ENCODE data around the gene NAA15.
"Not testable (repeated sequence)": the region's sequence is repeated elsewhere in the genome, so short reads cannot be mapped to it uniquely, and the experiment has no call there.

The NAA15 gene

GRCh38 chr4:139295942-139296299 lies 5.4 kb upstream of the NAA15 start:
- in situ Hi-C loops (cut with MboI; ENCODE audit: low sequenced_read_pairs): no loop called here

DNA sequence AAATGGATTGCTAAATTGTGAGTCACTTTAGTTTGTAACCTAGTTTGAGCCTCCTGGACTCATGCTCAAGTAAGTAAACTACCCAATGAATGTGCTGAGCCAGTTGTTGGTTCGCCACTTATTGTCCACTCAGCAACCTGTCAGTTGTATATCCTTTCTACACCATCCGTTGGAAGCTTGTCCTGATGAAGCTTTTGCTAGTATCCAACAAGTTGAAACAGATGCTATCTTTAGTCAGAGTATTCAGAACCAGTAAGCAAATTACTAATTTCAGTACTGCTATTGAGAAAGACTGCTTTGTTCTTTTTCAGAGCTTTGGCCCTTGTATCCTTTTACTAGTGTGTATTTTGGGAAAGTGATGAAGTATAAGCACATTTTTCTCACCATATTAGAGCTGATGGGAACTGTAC lies 4.3 kb upstream of the NAA15 start:
- in situ Hi-C loops (cut with MboI; ENCODE audit: low sequenced_read_pairs): no loop called here

GRCh38 chr4:139299536-139299935 lies 1.8 kb upstream of the NAA15 start:
- in situ Hi-C loops (cut with MboI; ENCODE audit: low sequenced_read_pairs): no loop called here

GRCh38 chr4:139300431-139301112 lies 733 bp upstream of the NAA15 start:
- in situ Hi-C loops (cut with MboI; ENCODE audit: low sequenced_read_pairs): no loop called here

- in situ Hi-C loops (cut with MboI; ENCODE audit: low sequenced_read_pairs): no loop called here
These were observed 711 bp downstream of the NAA15 start, which contains the start of gene NDUFC1 for GRCh38 chr4:139301821-139302611. NDUFC1 (minus strand) TSS chr4:139302477; CDS start chr4:139295798, 6,679 bp downstream.

DNA sequence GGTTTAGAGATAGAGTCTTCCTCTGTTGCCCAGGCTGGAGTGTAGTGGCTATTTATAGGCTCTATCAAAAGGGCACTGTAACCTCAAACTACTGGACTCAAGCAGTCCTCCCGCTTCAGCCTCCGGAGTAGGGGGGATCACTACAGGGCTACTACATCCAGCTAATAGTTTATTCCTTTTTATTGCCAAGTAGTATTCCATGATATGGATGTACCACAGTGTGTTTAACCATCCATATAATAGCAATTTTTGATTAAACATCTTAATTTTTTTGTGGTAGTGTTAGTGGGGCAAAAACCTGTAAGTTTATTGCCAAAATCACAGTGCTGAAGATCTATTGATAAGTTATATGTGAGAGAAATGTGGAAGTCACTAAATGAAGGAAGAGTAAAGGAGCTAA lies 3.6 kb downstream of the NAA15 start:
- in situ Hi-C loops (cut with MboI; ENCODE audit: low sequenced_read_pairs): no loop called here

DNA sequence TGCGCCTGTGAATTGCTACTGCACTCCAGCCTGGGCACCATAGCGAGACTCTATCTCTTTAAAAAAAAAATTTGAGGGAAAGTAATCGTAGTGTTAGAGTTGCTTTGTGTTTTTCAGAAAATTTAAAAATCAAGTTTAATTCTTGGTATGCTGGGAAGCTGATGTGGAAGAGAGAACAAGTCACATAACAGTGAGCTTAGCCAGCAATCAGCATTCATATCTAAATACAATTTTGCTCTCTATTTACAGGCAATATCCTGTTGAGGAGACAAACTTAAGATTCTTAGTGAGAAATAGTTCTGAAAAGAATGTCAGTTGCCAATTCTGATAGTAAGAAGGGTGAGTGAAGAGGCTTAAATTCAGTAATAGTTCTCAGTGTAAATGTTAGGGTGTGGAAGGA lies 10.6 kb downstream of the NAA15 start:
- in situ Hi-C loops (cut with MboI; ENCODE audit: low sequenced_read_pairs): no loop called here

- in situ Hi-C loops (cut with MboI; ENCODE audit: low sequenced_read_pairs): no loop called here
These were observed 11.4 kb downstream of the NAA15 start for GRCh38 chr4:139312552-139313332.

DNA sequence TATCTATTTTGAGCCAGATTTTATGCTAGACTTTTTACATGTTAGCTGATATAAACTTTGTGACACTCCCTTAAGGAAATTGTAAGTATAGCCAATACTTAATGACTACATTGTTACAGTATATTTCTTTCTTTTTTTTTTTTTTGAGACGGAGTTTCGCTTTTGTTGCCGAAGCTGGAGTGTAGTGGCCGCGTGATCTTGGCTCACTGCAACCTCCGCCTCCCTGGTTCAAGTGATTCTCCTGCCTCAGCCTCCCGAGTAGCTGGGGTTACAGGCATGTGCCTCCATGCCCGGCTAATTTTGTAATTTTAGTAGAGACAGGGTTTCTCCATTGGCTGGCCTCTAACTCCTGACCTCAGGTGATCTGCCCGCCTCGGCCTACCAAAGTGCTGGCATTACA lies 12.1 kb downstream of the NAA15 start:
- in situ Hi-C loops (cut with MboI; ENCODE audit: low sequenced_read_pairs): not testable (repeated sequence)

GRCh38 chr4:139314047-139314800 lies 12.9 kb downstream of the NAA15 start:
- in situ Hi-C loops (cut with MboI; ENCODE audit: low sequenced_read_pairs): no loop called here

GRCh38 chr4:139315221-139315675 lies 13.9 kb downstream of the NAA15 start:
- in situ Hi-C loops (cut with MboI; ENCODE audit: low sequenced_read_pairs): no loop called here

GRCh38 chr4:139316733-139317132 lies 15.4 kb downstream of the NAA15 start:
- in situ Hi-C loops (cut with MboI; ENCODE audit: low sequenced_read_pairs): no loop called here

DNA sequence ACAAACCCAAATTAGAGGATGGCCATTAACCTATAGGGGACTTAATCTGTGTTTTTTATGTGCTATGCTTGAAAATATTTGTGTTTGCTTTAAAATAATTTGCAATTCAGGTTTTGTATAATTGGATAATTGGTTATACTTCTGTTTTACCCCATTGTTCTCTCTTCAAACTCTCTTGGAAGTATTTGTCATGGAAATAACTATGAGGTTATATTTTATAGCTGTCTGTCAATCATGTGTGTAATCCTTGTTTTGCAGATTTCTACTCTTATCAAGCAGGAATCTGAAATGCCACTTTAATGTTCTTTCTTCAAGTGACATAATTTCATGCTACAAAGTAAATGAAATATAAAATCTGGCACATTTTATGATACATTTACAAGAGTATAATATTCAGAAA lies 16.3 kb downstream of the NAA15 start:
- in situ Hi-C loops (cut with MboI; ENCODE audit: low sequenced_read_pairs): no loop called here

- in situ Hi-C loops (cut with MboI; ENCODE audit: low sequenced_read_pairs): no loop called here
These were observed 18.3 kb downstream of the NAA15 start for GRCh38 chr4:139319571-139319970.

- in situ Hi-C loops (cut with MboI; ENCODE audit: low sequenced_read_pairs): not testable (repeated sequence)
These were observed 20.8 kb downstream of the NAA15 start for GRCh38 chr4:139322070-139322469.

DNA sequence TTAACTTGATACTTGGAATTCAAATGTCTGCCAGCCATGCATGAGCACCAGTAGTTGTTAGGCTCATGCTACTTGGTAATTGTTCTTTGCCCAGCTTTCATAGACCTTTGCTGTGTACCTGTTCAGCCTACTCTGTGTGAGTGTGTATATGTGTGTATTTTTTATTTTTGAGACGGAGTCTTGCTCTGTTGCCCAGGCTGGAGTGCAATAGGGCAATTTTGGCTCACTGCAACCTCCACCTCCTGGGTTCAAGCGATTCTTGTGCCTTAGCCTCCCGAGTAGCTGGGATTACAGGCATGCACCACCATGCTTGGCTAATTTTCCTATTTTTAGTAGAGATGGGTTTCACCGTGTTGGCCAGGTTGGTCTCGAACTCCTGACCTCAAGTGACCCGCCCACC lies 21.2 kb downstream of the NAA15 start:
- in situ Hi-C loops (cut with MboI; ENCODE audit: low sequenced_read_pairs): not testable (repeated sequence)

DNA sequence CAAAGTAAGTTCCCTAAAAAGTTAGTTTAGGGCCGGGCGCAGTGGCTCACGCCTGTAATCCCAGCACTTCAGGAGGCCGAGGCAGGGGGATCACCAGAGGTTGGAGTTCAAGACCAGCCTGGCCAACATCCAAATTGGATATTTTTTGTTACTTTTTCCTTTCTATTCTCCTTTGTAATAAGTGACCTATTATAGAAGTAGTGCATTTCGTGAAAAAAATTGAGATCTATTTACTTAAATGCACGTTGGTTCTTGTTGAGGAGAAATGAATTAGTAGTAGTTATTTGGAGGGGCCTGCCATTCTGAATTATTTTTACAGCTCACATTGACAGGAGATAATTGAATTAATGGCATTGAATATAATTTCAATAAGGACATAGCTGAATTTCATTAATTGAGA lies 23.3 kb downstream of the NAA15 start:
- in situ Hi-C loops (cut with MboI; ENCODE audit: low sequenced_read_pairs): no loop called here

DNA sequence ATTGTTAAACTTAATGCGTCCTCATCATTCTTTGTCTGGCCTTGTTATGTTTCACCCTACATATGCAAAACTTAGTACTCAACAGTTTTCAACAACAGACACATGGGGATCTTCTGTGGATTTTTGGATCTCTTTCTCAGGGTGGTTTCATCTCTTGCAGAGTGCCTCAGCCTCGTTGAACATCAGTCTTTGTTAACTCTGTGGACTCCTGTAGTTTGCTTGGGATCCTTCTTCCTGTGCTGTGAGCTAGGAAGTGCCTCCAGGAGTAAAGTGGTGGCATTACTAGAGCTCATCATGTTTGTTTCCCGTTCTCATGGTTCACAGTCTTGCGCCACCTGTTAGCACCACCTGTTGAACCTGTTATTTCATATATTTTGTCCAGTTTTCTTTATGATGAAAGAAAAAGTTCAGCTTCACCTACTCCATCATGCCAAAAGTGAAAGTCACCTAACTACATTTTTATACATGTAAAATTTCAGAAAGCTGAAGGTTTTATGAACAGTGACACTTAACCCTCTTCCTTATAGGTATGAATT lies 28.4 kb downstream of the NAA15 start:
- in situ Hi-C loops (cut with MboI; ENCODE audit: low sequenced_read_pairs): no loop called here

DNA sequence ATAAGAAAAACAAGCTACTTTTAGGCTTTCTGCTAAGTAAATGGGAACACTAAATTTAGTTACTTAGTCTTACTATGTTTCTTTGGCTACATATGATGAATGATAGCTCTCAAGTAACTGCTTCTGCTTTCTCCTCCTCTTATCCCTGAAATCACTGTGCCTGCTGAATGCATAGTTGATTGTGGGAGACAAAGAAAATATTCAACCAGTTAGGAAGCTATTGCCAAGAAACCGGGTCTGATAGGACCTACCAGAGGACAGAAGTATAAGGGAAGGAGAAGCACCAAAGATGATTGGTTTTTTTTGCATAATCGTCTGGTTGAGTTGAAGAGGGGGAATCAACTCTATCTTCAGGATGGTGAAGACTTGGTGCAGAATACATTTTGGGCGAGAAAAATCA lies 29.0 kb downstream of the NAA15 start:
- in situ Hi-C loops (cut with MboI; ENCODE audit: low sequenced_read_pairs): no loop called here

DNA sequence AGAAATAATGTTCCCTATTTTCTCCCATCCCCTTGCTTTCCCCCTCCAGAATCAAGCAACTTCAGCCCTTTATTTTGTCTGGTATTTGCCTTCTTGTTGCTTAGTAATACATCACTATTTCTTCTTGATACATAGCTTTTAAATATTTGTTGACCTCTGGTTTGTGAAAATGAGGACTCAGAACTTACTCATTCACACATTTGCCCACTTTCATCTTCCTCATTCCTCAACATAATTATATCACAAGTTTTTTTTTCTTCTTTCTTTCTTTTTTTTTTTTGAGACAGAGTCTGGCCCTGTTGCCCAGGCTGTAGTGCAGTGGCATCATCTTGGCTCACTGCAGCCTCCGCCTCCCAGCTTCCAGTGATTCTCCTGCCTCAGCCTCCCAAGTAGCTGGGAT lies 29.9 kb downstream of the NAA15 start:
- in situ Hi-C loops (cut with MboI; ENCODE audit: low sequenced_read_pairs): no loop called here

GRCh38 chr4:139333046-139333445 lies 31.7 kb downstream of the NAA15 start:
- in situ Hi-C loops (cut with MboI; ENCODE audit: low sequenced_read_pairs): no loop called here

All from hTERT RPE-1 (cell line).